Measurements from ENCODE around the gene SIVA1.

Gene SIVA1

DNA sequence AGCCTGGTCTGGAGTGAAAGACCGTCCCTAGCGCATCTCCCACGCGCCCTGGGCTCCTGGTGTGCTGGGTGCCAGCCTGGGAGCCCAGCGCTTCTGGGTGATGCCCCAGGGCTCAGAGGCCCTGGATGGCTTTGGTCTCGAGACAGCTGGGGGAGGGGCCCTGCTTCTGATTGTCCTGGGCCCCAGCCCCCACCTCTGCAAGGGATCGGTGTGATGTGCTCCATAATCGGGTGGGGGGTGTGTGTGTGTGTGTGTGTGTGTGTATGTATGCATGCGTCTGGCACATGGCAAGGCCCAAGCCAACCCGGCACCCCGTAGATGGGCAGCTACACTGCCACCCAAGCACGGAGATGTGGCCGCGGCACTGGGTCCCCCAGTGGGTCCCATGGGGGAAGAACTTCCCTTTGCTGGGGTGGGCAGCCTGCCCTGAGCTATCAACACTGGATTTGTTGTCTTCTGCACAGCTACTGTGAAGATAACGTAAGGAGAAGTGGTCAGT, 51.0 kb downstream of the SIVA1 start:
- TF ChIP-seq ZFX (IDR thresholded peaks at IDR 0.05; ENCODE audit: borderline replicate concordance): no peak
- TF ChIP-seq, protein P1, sequence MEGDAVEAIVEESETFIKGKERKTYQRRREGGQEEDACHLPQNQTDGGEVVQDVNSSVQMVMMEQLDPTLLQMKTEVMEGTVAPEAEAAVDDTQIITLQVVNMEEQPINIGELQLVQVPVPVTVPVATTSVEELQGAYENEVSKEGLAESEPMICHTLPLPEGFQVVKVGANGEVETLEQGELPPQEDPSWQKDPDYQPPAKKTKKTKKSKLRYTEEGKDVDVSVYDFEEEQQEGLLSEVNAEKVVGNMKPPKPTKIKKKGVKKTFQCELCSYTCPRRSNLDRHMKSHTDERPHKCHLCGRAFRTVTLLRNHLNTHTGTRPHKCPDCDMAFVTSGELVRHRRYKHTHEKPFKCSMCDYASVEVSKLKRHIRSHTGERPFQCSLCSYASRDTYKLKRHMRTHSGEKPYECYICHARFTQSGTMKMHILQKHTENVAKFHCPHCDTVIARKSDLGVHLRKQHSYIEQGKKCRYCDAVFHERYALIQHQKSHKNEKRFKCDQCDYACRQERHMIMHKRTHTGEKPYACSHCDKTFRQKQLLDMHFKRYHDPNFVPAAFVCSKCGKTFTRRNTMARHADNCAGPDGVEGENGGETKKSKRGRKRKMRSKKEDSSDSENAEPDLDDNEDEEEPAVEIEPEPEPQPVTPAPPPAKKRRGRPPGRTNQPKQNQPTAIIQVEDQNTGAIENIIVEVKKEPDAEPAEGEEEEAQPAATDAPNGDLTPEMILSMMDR (IDR thresholded peaks at IDR 0.05): no peak
- peak overlapping the region; percentile 98 for H3K27ac ChIP-seq

DNA sequence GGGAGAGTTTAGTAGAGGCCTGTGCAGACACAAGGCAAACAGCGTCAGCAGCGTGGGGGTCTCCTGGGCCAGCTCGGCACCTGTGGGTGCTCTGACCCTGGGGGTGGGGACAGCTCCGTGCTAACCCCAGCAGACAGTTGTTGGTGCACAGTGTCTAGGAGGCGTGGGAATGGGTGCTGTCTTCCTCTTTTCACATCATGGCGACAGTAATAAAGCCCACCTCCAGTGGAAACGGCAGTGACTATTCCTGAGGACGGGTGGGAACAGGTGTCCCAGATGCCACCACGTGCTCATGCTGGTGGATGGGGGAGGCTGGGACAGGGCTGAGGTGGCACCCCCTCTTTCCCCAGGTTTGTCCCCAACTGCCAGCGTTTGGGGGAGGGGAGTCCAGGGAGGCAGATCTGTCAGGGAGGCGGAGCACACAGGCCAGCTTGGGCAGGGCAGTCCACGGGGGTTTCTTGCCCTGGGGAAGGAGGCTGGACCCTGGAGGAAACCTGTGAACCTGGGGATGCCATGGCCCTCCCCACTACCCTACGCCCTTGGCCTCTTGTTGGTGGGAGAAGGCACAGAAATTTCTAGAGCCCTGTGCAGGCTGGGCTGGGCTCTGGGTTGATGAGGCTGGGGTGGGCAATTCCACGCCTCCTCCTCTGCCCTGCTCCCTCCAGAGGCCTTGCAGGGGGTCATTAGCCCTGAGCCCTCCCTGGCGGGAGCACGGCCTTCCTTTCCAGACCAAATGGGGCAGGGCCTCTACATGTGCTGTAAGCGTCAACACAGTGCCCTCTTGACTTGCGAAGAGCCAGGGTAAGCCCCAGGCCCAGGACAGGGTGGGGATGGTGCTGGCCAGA, 51.8 kb downstream of the SIVA1 start:
- H3K27ac ChIP-seq: peak overlapping the region; percentile 98
- TF ChIP-seq, protein P1 (IDR thresholded peaks at IDR 0.05): no peak
- no peak for TF ChIP-seq ZFX (IDR thresholded peaks at IDR 0.05; ENCODE audit: borderline replicate concordance)

DNA sequence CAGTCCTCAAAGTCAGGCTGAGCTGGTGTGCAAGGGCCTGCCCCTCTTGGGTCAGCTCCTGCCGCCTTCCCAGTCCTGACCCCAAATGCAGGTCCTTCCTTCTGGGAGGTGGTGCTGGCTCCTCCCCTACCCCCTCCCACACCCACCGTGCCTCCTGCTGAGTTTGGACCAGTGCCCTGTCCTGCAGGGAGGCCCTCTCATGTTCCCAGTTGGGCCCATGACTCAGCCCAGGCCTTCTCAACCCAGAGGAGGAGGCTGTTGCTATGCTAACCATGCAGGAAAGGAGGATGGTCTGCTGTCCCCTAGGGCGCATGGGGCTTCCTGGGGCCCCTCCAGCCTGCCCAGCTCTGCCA, 52.4 kb downstream of the SIVA1 start:
- H3K27ac ChIP-seq: peak overlapping the region; percentile 98
- TF ChIP-seq, protein P1 (IDR thresholded peaks at IDR 0.05): no peak
- no peak for TF ChIP-seq ZFX (IDR thresholded peaks at IDR 0.05; ENCODE audit: borderline replicate concordance)

DNA sequence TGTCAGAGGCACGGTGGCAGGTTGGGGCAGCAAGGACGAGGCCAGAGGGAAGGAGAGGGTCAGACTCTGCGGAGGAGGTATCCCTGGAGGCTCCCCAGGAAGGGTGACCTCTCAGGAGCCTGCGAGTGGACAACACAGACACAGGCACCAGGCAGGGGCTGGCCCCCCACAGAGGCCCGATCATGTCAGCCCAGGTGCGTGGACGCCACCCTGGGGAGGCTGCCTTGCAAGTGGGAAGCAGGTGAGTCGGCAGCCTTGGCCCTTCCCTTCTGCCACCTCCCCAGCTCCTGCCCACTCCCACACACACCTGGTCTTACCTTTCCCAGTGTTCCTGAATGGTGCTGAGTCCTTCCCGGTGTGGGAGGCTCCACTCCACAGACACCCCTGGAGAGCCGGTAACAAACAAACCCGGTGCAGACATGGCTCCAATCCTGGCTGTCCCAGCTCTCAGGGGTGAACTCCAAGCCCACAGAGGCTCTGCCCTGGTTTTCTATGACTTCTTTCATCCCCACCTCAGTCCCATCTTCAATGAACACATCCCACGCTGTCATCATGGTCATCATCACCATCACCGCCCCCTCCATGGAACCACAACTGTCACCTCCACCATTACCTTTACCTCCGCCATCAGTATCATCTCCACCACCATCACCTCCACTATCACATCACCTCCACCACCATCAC, 53.1 kb downstream of the SIVA1 start:
- no peak for TF ChIP-seq ZFX (IDR thresholded peaks at IDR 0.05; ENCODE audit: borderline replicate concordance)
- TF ChIP-seq, protein P1 (IDR thresholded peaks at IDR 0.05): no peak
- H3K27ac ChIP-seq: peak overlapping the region; percentile 98

DNA sequence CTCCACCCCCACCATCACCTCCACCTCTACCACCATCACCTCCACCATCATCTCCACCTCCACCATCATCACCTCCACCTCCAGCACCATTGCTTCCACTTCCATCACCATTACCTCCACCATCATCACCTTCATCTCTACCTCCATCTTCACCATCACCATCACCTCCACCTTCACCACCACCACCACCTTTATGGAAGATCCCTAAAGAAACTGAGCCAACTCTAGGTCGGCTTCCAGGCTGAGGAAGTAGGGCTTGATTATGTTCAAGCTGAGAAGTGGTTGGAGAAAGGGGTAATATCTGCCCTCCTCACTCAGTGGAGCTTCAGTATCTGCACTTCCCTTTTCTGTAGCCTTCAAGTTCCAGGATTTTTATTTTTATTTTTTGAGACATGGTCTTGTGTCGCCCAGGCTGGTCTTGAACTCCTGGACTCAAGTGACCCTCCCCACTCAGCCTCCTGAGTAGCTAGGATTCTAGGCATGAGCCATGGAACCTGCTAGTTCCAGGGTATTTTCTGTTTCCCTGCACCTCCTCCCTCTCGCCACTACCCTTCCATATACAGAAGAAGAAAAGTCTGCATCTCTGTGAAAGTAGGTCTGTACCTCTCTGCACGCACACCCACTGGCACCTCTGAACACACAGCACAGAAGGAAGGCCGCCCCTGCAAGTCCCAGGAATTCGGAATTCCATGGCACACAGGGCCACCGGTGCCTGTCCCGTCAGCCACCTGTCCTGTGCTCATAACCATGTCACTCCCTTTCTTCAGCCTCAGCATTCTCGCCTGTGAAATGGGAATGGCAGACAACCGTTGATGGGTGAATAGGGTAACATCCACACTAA, 53.9 kb downstream of the SIVA1 start:
- H3K27ac ChIP-seq: no peak overlapping the region
- TF ChIP-seq, protein P1 (IDR thresholded peaks at IDR 0.05): no peak
- TF ChIP-seq ZFX (IDR thresholded peaks at IDR 0.05; ENCODE audit: borderline replicate concordance): no peak

DNA sequence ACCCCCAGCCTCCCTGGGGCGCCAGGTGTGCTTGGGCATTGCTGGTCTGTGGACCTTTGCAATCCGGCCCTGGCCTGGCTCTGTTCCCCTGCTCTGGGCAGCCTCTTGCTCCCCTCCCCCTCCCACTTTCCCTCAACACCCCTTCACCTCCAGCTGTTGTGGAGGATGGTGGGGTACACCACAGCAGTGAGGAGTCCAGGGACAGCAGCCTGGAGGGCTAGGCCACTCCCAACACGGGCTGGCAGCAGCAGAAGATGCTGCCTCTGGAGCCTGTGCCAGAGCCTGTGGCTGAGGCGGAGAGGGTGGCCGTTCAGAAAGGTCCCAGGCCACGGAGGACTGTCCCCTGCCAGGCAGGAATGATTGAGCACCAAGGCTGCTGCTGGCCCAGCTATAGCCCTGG, 55.5 kb downstream of the SIVA1 start:
- TF ChIP-seq ZFX (IDR thresholded peaks at IDR 0.05; ENCODE audit: borderline replicate concordance): no peak
- TF ChIP-seq, protein P1 (IDR thresholded peaks at IDR 0.05): no peak

More for the DNA sequence above, 55.5 kb downstream of the SIVA1 start:
- H3K27ac ChIP-seq: no peak overlapping the region

Measured in 22Rv1 (cell line).